IPS DF 4.7 (cell line): ENCODE results near the gene WDR38.

Experiments used
- DNase-seq: peaks from one replicate; pipeline ENCODE4 v3.0.0-alpha.2; 2013; ENCODE audit warnings: low spot score; ENCODE audit errors: extremely low read depth

WDR38 gene

GRCh38 chr9:124852829-124853531, at the start of gene WDR38:
Gene WDR38, plus strand, starts transcription at chr9:124853460. Its CDS starts 72 bp downstream, at chr9:124853532.
- DNase-seq = no peak

- no peak for DNase-seq
These were observed 49.3 kb upstream of the WDR38 start for GRCh38 chr9:124803911-124804310.

- no peak for DNase-seq
These were observed 48.1 kb upstream of the WDR38 start for GRCh38 chr9:124805186-124805585.

GRCh38 chr9:124808246-124808956, 44.9 kb upstream of the WDR38 start:
- no peak for DNase-seq

GRCh38 chr9:124809211-124809610, 44.0 kb upstream of the WDR38 start:
- no peak for DNase-seq

- no peak for DNase-seq
These were observed 43.3 kb upstream of the WDR38 start for GRCh38 chr9:124809741-124810500.

- peak; percentile 58 for DNase-seq
These were observed 42.5 kb upstream of the WDR38 start for GRCh38 chr9:124810663-124811355.

- DNase-seq = no peak
These were observed 40.8 kb upstream of the WDR38 start for GRCh38 chr9:124812441-124812876.

- DNase-seq = no peak
These were observed 40.2 kb upstream of the WDR38 start for GRCh38 chr9:124813041-124813440.

- DNase-seq = no peak
These were observed 39.6 kb upstream of the WDR38 start for GRCh38 chr9:124813501-124814163.

GRCh38 chr9:124814164-124814535, 39.1 kb upstream of the WDR38 start:
- no peak for DNase-seq

- no peak for DNase-seq
These were observed 37.7 kb upstream of the WDR38 start for GRCh38 chr9:124815601-124816000.

GRCh38 chr9:124818431-124819281, 34.6 kb upstream of the WDR38 start:
- no peak for DNase-seq

GRCh38 chr9:124820698-124821623, 32.3 kb upstream of the WDR38 start:
- DNase-seq = no peak

- no peak for DNase-seq
These were observed 24.5 kb upstream of the WDR38 start for GRCh38 chr9:124828489-124829333.

- no peak for DNase-seq
These were observed 24.0 kb upstream of the WDR38 start for GRCh38 chr9:124829334-124829669.

GRCh38 chr9:124830593-124830992, 22.7 kb upstream of the WDR38 start:
- no peak for DNase-seq

GRCh38 chr9:124831642-124832364, 21.5 kb upstream of the WDR38 start:
- DNase-seq = no peak
